Fibroblast of skin of right biceps (primary cell): Measurements from ENCODE around the gene CFAP61.

Experiments
- DNase-seq: peaks from one replicate; pipeline ENCODE4 v3.0.0-alpha.2; 2013

CFAP61 gene

GRCh38 chr20:20286061-20286460, 233.7 kb downstream of the CFAP61 start:
- DNase-seq: no peak

GRCh38 chr20:20289331-20289730, 237.0 kb downstream of the CFAP61 start:
- no peak for DNase-seq

GRCh38 chr20:20292472-20292871, 240.1 kb downstream of the CFAP61 start:
- DNase-seq: no peak

GRCh38 chr20:20293141-20293540, 240.8 kb downstream of the CFAP61 start:
- DNase-seq: no peak

GRCh38 chr20:20293691-20294385, 241.5 kb downstream of the CFAP61 start:
- DNase-seq: no peak

- DNase-seq: peak; percentile 3
These were observed 243.5 kb downstream of the CFAP61 start for GRCh38 chr20:20295621-20296498.

- DNase-seq: no peak
These were observed 244.8 kb downstream of the CFAP61 start for GRCh38 chr20:20297181-20297580.

GRCh38 chr20:20297752-20298151, 245.4 kb downstream of the CFAP61 start:
- no peak for DNase-seq

- DNase-seq: no peak
These were observed 247.6 kb downstream of the CFAP61 start for GRCh38 chr20:20299904-20300303.

- no peak for DNase-seq
These were observed 251.0 kb downstream of the CFAP61 start for GRCh38 chr20:20303320-20303719.

- DNase-seq: no peak
These were observed 251.4 kb downstream of the CFAP61 start for GRCh38 chr20:20303742-20304141.

- no peak for DNase-seq
These were observed 252.6 kb downstream of the CFAP61 start for GRCh38 chr20:20304942-20305341.

GRCh38 chr20:20312562-20312961, 260.2 kb downstream of the CFAP61 start:
- DNase-seq: no peak

GRCh38 chr20:20317195-20317594, 264.9 kb downstream of the CFAP61 start:
- no peak for DNase-seq

GRCh38 chr20:20317621-20318364, 265.5 kb downstream of the CFAP61 start:
- DNase-seq: no peak

- DNase-seq: no peak
These were observed 266.2 kb downstream of the CFAP61 start for GRCh38 chr20:20318365-20319161.

- no peak for DNase-seq
These were observed 268.8 kb downstream of the CFAP61 start for GRCh38 chr20:20321134-20321533.

GRCh38 chr20:20321917-20322316, 269.6 kb downstream of the CFAP61 start:
- no peak for DNase-seq

- no peak for DNase-seq
These were observed 270.6 kb downstream of the CFAP61 start for GRCh38 chr20:20322912-20323311.

GRCh38 chr20:20327746-20328145, 275.4 kb downstream of the CFAP61 start:
- peak; percentile 5 for DNase-seq

GRCh38 chr20:20329564-20329963, 277.2 kb downstream of the CFAP61 start:
- DNase-seq: no peak

GRCh38 chr20:20331156-20331555, 278.8 kb downstream of the CFAP61 start:
- DNase-seq: no peak

- no peak for DNase-seq
These were observed 279.5 kb downstream of the CFAP61 start for GRCh38 chr20:20331817-20332216.
